ENCODE results near the gene SUPT5H.

SUPT5H gene

GRCh38 chr19:39516270-39516669, 70.9 kb downstream of the SUPT5H start (continued):
- TF ChIP-seq ZNF8 (CRISPR knock-in tag; IDR thresholded peaks at IDR 0.05) (no peak), PATZ1 (CRISPR knock-in tag; IDR thresholded peaks at IDR 0.05; ENCODE audit: borderline replicate concordance) (no peak), ARNTL (CRISPR knock-in tag; IDR thresholded peaks at IDR 0.05; ENCODE audit: borderline replicate concordance, low read depth) (no peak), TOX (CRISPR knock-in tag; IDR thresholded peaks at IDR 0.05; ENCODE audit: borderline replicate concordance) (no peak), PPARA (CRISPR knock-in tag; IDR thresholded peaks at IDR 0.05; ENCODE audit: borderline replicate concordance) (no peak), ZNF565 (CRISPR knock-in tag; conservative IDR thresholded peaks at IDR 0.05; ENCODE audit: low read depth) (no peak), BACH2 (CRISPR knock-in tag; IDR thresholded peaks at IDR 0.05; ENCODE audit: borderline replicate concordance) (no peak), GLIS3 (CRISPR knock-in tag; IDR thresholded peaks at IDR 0.05) (no peak)
- TF ChIP-seq, protein P1, sequence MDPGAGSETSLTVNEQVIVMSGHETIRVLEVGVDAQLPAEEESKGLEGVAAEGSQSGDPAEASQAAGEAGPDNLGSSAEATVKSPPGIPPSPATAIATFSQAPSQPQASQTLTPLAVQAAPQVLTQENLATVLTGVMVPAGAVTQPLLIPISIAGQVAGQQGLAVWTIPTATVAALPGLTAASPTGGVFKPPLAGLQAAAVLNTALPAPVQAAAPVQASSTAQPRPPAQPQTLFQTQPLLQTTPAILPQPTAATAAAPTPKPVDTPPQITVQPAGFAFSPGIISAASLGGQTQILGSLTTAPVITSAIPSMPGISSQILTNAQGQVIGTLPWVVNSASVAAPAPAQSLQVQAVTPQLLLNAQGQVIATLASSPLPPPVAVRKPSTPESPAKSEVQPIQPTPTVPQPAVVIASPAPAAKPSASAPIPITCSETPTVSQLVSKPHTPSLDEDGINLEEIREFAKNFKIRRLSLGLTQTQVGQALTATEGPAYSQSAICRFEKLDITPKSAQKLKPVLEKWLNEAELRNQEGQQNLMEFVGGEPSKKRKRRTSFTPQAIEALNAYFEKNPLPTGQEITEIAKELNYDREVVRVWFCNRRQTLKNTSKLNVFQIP (CRISPR knock-in tag; IDR thresholded peaks at IDR 0.05; ENCODE audit: borderline replicate concordance, low read depth), result no peak

DNA sequence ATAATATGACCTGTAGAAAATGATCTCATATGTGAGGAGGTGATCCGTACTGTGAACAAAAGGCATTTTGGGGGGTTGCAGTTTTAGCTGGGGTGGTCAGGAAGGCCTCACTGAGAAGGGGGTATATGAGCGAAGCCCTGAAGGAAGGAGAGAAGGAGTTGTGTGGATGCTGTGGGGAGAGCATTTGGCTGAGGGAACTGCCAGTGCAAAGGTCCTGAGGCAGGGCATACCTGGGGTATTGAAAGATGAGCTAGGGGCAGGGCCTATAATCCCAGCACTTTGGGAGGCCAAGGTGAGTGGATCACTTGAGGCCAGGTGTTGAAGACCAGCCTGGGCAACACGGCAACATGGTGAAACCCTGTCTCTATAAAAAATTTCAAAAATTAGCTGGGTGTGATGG, 72.0 kb downstream of the SUPT5H start:
- ATAC-seq, result no peak
- TF ChIP-seq, protein P2, sequence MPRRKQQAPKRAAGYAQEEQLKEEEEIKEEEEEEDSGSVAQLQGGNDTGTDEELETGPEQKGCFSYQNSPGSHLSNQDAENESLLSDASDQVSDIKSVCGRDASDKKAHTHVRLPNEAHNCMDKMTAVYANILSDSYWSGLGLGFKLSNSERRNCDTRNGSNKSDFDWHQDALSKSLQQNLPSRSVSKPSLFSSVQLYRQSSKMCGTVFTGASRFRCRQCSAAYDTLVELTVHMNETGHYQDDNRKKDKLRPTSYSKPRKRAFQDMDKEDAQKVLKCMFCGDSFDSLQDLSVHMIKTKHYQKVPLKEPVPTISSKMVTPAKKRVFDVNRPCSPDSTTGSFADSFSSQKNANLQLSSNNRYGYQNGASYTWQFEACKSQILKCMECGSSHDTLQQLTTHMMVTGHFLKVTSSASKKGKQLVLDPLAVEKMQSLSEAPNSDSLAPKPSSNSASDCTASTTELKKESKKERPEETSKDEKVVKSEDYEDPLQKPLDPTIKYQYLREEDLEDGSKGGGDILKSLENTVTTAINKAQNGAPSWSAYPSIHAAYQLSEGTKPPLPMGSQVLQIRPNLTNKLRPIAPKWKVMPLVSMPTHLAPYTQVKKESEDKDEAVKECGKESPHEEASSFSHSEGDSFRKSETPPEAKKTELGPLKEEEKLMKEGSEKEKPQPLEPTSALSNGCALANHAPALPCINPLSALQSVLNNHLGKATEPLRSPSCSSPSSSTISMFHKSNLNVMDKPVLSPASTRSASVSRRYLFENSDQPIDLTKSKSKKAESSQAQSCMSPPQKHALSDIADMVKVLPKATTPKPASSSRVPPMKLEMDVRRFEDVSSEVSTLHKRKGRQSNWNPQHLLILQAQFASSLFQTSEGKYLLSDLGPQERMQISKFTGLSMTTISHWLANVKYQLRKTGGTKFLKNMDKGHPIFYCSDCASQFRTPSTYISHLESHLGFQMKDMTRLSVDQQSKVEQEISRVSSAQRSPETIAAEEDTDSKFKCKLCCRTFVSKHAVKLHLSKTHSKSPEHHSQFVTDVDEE (CRISPR knock-in tag; IDR thresholded peaks at IDR 0.05), result no peak
- TF ChIP-seq ZNF565 (CRISPR knock-in tag; conservative IDR thresholded peaks at IDR 0.05; ENCODE audit: low read depth) (no peak), ZFP3 (CRISPR knock-in tag; IDR thresholded peaks at IDR 0.05) (no peak), ZC3H10 (CRISPR knock-in tag; IDR thresholded peaks at IDR 0.05) (no peak), TCF4 (CRISPR knock-in tag; IDR thresholded peaks at IDR 0.05; ENCODE audit: borderline replicate concordance) (no peak)
- TF ChIP-seq, protein P1 (CRISPR knock-in tag; IDR thresholded peaks at IDR 0.05; ENCODE audit: borderline replicate concordance, low read depth), result no peak
- TF ChIP-seq, protein P3, sequence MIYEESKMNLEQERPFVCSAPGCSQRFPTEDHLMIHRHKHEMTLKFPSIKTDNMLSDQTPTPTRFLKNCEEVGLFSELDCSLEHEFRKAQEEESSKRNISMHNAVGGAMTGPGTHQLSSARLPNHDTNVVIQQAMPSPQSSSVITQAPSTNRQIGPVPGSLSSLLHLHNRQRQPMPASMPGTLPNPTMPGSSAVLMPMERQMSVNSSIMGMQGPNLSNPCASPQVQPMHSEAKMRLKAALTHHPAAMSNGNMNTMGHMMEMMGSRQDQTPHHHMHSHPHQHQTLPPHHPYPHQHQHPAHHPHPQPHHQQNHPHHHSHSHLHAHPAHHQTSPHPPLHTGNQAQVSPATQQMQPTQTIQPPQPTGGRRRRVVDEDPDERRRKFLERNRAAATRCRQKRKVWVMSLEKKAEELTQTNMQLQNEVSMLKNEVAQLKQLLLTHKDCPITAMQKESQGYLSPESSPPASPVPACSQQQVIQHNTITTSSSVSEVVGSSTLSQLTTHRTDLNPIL (CRISPR knock-in tag; IDR thresholded peaks at IDR 0.05; ENCODE audit: low read depth), result no peak

DNA sequence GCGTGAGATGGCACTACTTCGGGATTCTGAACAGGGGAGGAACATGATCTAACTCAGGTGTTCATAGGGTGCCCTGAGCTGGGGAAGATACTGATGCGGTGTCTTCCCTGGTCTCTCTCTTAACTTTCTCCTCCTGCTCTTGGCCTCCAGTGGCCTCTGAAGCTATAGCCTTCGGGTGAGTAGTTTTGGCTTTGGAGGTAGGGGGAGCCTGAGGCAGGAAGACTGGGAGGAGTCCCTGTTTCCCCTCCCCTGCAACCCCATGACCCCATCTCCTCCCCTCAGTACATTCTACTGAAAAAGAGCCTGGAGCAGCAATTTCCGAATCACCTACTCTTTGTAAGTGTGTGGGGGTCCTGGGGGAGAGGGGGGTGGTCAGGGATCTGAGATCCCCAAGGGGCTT, 73.1 kb downstream of the SUPT5H start:
- TF ChIP-seq SNAI2 (CRISPR knock-in tag; IDR thresholded peaks at IDR 0.05) (no peak), GLIS3 (CRISPR knock-in tag; IDR thresholded peaks at IDR 0.05) (no peak), TOX (CRISPR knock-in tag; IDR thresholded peaks at IDR 0.05; ENCODE audit: borderline replicate concordance) (no peak), OSR1 (CRISPR knock-in tag; IDR thresholded peaks at IDR 0.05) (no peak), CSRNP3 (CRISPR knock-in tag; IDR thresholded peaks at IDR 0.05) (no peak), ZNF8 (CRISPR knock-in tag; IDR thresholded peaks at IDR 0.05) (no peak), PPARA (CRISPR knock-in tag; IDR thresholded peaks at IDR 0.05; ENCODE audit: borderline replicate concordance) (no peak), BACH2 (CRISPR knock-in tag; IDR thresholded peaks at IDR 0.05; ENCODE audit: borderline replicate concordance) (no peak), ZNF70 (CRISPR knock-in tag; IDR thresholded peaks at IDR 0.05) (no peak), ISL1 (CRISPR knock-in tag; IDR thresholded peaks at IDR 0.05) (no peak), ZNF565 (CRISPR knock-in tag; conservative IDR thresholded peaks at IDR 0.05; ENCODE audit: low read depth) (no peak), TCF4 (CRISPR knock-in tag; IDR thresholded peaks at IDR 0.05; ENCODE audit: borderline replicate concordance) (no peak), ARNTL (CRISPR knock-in tag; IDR thresholded peaks at IDR 0.05; ENCODE audit: borderline replicate concordance, low read depth) (no peak)
- TF ChIP-seq, protein P2 (CRISPR knock-in tag; IDR thresholded peaks at IDR 0.05), result no peak
- TF ChIP-seq, protein P1 (CRISPR knock-in tag; IDR thresholded peaks at IDR 0.05; ENCODE audit: borderline replicate concordance, low read depth), result no peak
- ATAC-seq, result no peak
